Endothelial cell of umbilical vein (primary cell): Measurements from ENCODE around the gene FBXW11.

ENCODE experiments used
- JUN ChIP-seq: IDR thresholded peaks from 2 replicates; pipeline ENCODE4 v1.6.1; 2011; ENCODE audit warnings: borderline replicate concordance, low read depth; ENCODE audit not compliant: insufficient read length, insufficient read depth
- MAX ChIP-seq: IDR thresholded peaks from 2 replicates; pipeline ENCODE4 v1.6.1; 2011; ENCODE audit not compliant: insufficient read depth, insufficient read length
- POLR2AphosphoS5 ChIP-seq: IDR thresholded peaks from 2 replicates; pipeline ENCODE4 v1.6.1; 2012; ENCODE audit warnings: low read depth, mild to moderate bottlenecking, control low read depth, low read length, moderate library complexity; ENCODE audit not compliant: insufficient read depth
- TF ChIP-seq, protein P1 (sequence below), 2 donors: IDR thresholded peaks; 1 replicate in 1 of 2; 2 replicates in 1 of 2; pipeline ENCODE4 v1.5.1; 2011; ENCODE audit warnings: low read length in 2 of 2, mild to moderate bottlenecking in 2 of 2, moderate library complexity in 2 of 2, control low read depth in 1 of 2, inconsistent platforms in 1 of 2, low read depth in 1 of 2; ENCODE audit not compliant: insufficient read depth in 1 of 2; ENCODE audit errors: extremely low read depth in 1 of 2

DNA sequence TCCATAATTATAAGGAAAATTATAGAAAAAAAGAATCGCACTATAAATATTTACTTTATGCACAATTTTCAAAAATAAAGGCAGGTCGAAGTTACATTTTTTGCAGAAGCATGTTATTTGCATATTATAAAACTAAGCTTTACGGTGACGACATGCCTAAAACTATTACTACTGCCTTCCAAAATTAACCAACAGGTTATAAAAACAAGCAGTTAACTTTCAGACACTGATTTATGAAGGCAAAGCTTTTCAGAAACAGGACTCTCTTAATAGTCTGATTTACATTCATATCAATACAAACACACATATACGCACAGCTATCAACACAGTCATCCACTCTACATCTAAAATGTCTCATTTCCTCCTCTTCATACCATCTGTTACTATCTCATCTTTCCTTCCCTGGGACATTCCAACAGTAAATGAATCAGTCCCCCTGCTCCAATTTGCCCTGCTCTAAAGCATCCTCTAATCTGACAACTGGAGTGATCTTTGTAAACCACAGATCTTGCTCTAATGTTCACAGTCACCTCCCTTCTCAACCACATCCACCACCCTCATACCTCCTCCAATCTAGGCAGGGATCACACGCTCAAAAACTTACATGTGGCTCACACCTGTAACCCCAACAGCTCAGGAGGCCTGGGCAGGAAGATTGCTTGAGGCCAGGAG lies 21.6 kb downstream of the FBXW11 start:
- TF ChIP-seq MAX = no peak
- peak; percentile 53 for TF ChIP-seq POLR2AphosphoS5
- TF ChIP-seq, protein P1, sequence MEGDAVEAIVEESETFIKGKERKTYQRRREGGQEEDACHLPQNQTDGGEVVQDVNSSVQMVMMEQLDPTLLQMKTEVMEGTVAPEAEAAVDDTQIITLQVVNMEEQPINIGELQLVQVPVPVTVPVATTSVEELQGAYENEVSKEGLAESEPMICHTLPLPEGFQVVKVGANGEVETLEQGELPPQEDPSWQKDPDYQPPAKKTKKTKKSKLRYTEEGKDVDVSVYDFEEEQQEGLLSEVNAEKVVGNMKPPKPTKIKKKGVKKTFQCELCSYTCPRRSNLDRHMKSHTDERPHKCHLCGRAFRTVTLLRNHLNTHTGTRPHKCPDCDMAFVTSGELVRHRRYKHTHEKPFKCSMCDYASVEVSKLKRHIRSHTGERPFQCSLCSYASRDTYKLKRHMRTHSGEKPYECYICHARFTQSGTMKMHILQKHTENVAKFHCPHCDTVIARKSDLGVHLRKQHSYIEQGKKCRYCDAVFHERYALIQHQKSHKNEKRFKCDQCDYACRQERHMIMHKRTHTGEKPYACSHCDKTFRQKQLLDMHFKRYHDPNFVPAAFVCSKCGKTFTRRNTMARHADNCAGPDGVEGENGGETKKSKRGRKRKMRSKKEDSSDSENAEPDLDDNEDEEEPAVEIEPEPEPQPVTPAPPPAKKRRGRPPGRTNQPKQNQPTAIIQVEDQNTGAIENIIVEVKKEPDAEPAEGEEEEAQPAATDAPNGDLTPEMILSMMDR (IDR thresholded peaks at IDR 0.05; ENCODE audit: extremely low read depth in 1 of 2, insufficient read depth in 1 of 2, low read depth in 1 of 2, low read length in 2 of 2) = no peak
- TF ChIP-seq JUN = no peak
